ENCODE measurements around the gene ADAMTSL4. TPM values are rescaled to one million over a fixed set of nuclear protein-coding genes. Genes with fewer than 3 reads are reported as not detected.
"Not testable (repeated sequence)": the region's sequence is repeated elsewhere in the genome, so short reads cannot be mapped to it uniquely, and the experiment has no call there.

The ADAMTSL4 gene
- total and polyA plus RNA-seq, 3 donors from 2014 or later, result 8.9 to 14.2 (median 10.0) TPM

DNA sequence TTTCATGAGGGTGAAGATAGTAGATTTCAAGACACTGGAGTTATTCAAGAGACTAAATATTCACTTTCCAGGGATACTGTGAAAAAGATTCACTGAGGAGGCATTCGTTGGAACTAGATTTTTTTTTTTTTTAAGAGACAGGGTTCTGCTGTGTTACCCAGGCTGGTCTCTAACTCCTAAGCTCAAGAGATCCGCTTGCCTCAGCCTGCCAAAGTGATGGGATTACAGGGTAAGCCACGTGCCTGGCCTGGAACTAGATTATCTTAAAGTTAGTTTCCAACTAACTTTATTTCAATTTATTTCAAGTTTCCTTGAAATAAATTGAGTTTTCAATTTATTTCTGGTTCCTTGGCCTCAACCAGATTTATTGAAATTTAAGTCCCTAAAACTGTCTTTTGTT is 54.5 kb downstream of the ADAMTSL4 start:
- WGBS, 2 donors, result 78 to 79% methylated on average over 3 of the region's 3 CpGs

DNA sequence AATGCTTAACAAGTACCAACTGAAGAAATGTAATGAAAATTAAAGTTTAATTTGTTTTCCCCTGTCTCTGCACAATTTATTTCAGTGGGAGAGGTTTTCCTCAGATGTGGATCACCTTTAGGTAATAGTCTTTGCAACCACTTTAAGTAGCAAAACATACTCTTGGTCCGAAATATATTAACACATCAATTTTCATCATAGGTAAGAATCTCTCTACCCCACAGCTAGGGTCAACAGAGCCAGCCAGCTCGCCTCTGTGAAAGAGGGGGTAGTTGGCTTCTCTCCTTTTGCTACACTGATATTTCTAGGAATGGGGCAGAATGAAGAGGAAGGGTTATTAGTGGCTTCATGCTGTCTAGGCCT is 55.0 kb downstream of the ADAMTSL4 start:
- no peaks in the 10 kb centered on the region for H3K9me3 ChIP-seq
- H3K27ac ChIP-seq, result peak overlapping the region; percentile 56 to 79
- intact Hi-C loops (cut with DNase I; ENCODE audit: low total_unique reads), result no loop called here
- no peak overlapping the region for H3K4me3 ChIP-seq
- 84 to 88% methylated on average over 2 of the region's 2 CpGs for WGBS, 2 donors
- DNase-seq, result no peak
- TF ChIP-seq, protein P1, sequence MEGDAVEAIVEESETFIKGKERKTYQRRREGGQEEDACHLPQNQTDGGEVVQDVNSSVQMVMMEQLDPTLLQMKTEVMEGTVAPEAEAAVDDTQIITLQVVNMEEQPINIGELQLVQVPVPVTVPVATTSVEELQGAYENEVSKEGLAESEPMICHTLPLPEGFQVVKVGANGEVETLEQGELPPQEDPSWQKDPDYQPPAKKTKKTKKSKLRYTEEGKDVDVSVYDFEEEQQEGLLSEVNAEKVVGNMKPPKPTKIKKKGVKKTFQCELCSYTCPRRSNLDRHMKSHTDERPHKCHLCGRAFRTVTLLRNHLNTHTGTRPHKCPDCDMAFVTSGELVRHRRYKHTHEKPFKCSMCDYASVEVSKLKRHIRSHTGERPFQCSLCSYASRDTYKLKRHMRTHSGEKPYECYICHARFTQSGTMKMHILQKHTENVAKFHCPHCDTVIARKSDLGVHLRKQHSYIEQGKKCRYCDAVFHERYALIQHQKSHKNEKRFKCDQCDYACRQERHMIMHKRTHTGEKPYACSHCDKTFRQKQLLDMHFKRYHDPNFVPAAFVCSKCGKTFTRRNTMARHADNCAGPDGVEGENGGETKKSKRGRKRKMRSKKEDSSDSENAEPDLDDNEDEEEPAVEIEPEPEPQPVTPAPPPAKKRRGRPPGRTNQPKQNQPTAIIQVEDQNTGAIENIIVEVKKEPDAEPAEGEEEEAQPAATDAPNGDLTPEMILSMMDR (IDR thresholded peaks at IDR 0.05), result no peak
- TF ChIP-seq POLR2A (IDR thresholded peaks at IDR 0.05), result no peak
- H3K36me3 ChIP-seq (ENCODE audit: low read depth, missing control alignments), result no peaks in the 10 kb centered on the region
- no peaks in the 10 kb centered on the region for H3K27me3 ChIP-seq
- H3K4me1 ChIP-seq, result peaks cover 11% of the 10 kb centered on the region

More for the DNA sequence above, 54.5 kb downstream of the ADAMTSL4 start:
- no peaks in the 10 kb centered on the region for H3K9me3 ChIP-seq
- peak overlapping the region; percentile 56 to 79 for H3K27ac ChIP-seq
- intact Hi-C loops (cut with DNase I; ENCODE audit: low total_unique reads), result no loop called here
- H3K27me3 ChIP-seq, result no peaks in the 10 kb centered on the region
- DNase-seq, result no peak
- no peak for TF ChIP-seq POLR2A (IDR thresholded peaks at IDR 0.05)
- TF ChIP-seq, protein P1 (IDR thresholded peaks at IDR 0.05), result no peak
- H3K4me3 ChIP-seq, result no peak overlapping the region
- H3K4me1 ChIP-seq, result peaks cover 11% of the 10 kb centered on the region
- no peaks in the 10 kb centered on the region for H3K36me3 ChIP-seq (ENCODE audit: low read depth, missing control alignments)

DNA sequence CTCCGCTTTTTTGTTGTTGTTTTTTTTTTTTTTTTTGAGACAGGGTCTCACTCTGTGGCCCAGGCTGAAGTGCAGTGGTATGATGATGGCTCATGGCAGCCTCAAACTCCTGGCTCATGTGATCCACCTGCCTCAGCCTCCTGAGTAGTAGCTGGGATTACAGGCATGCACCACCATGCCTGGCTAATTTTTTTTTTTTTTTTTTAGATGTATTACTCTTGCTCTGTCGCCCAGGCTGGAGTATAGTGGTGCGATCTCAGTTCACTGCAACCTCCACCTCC is 56.2 kb downstream of the ADAMTSL4 start:
- H3K27me3 ChIP-seq; H3K4me3 ChIP-seq; H3K9me3 ChIP-seq; H3K36me3 ChIP-seq (ENCODE audit: low read depth, missing control alignments); DNase-seq; intact Hi-C loops (cut with DNase I; ENCODE audit: low total_unique reads): not testable (repeated sequence)
- peak overlapping the region; percentile 56 to 79 for H3K27ac ChIP-seq
- WGBS, 2 donors, result 91 to 94% methylated on average over 3 of the region's 3 CpGs
- peaks cover 22% of the 10 kb centered on the region for H3K4me1 ChIP-seq

DNA sequence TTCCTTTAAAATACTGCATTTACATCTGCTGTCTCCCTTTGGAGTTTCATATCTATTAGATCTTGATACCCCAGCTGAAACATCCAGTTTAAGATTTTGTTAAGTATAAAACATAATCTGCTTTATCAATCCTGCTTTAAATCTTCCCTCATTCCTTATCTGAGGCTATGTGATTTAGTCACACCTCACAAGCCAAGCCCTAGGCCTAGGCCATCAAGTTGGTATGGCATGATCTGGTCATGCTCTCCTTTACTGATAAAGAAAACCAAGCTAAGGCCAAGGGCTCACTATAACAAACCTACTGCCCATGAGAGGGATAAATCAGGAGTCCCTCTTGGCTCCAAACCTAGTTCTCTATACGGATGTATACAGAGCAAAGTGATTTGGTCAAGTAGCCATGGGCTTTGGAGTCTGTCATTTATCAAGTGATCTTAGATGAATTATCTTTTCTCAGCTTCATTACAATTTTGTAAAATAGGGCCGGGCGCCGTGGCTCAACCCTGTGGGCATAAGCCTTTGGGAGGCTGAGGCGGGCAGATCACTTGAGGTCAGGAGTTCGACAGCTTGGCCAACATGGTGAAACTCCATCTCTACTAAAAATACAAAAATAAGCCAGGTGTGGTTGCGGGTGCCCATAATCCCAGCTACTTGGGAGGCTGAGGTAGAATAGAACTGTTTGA is 57.4 kb downstream of the ADAMTSL4 start:
- Histone ChIP-seq H3K27me3 (no peaks in the 10 kb centered on the region), H3K4me3 (no peak overlapping the region), H3K4me1 (peaks cover 26% of the 10 kb centered on the region), H3K36me3 (ENCODE audit: low read depth, missing control alignments) (no peaks in the 10 kb centered on the region), H3K9me3 (no peaks in the 10 kb centered on the region), H3K27ac (no peak overlapping the region)
- TF ChIP-seq, protein P1 (IDR thresholded peaks at IDR 0.05), result no peak
- TF ChIP-seq POLR2A (IDR thresholded peaks at IDR 0.05), result no peak
- 95 to 97% methylated on average over 7 of the region's 7 CpGs for WGBS, 2 donors
- DNase-seq, result no peak
- intact Hi-C loops (cut with DNase I; ENCODE audit: low total_unique reads), result no loop called here

DNA sequence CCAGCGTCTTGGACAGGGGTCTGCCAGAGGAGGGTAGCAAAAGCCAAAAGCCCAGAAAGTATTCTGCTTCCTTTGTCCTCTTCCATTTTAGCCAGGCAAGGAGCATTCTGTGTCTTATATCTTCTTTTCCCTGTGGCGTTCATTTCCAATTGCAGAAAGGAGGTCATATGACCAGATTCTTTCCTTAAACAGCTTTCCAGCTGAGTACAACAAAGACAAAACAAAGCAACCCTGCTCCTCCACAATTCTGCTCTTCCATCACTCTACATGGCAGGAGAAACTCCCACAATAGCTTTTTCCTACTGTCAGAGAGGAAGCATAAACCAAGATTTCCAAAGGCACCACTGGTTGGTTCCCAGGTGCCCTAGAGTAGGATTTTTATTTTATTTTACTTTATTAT is 60.5 kb downstream of the ADAMTSL4 start:
- Histone ChIP-seq H3K9me3 (no peaks in the 10 kb centered on the region), H3K27ac (peak overlapping the region; percentile 57 to 74), H3K27me3 (no peaks in the 10 kb centered on the region), H3K4me3 (no peak overlapping the region), H3K36me3 (ENCODE audit: low read depth, missing control alignments) (no peaks in the 10 kb centered on the region), H3K4me1 (peaks cover 36% of the 10 kb centered on the region)
- no peak for TF ChIP-seq POLR2A (IDR thresholded peaks at IDR 0.05)
- TF ChIP-seq, protein P1 (IDR thresholded peaks at IDR 0.05), result no peak
- intact Hi-C loops (cut with DNase I; ENCODE audit: low total_unique reads), result no loop called here
- WGBS, 2 donors, result 25 to 38% methylated on average over 2 of the region's 2 CpGs
- no peak for DNase-seq

Small RNA genes lying within 50 kb of the gene (microRNA-seq; reads per million reads assigned to microRNA genes)
- gene MIR4257 (ENCODE audit: borderline number of aligned reads in 2 of 2, borderline replicate concordance in 1 of 2), result 0 reads per million in 2 donors

Small RNA genes lying within 50 kb of the gene (small RNA-seq; reads per million reads assigned to genes)
- gene MIR4257, result 0 reads per million in 2 donors
- gene RF00015, result 0 reads per million in 2 donors
- 0 reads per million in 2 donors for gene RF00561
- 0 reads per million in 2 donors for gene RN7SL473P
- 0 reads per million in 2 donors for gene RN7SL600P

Other genes with a start within 250 kb of the ADAMTSL4 start
- gene PRPF3, start 227.9 kb upstream of the ADAMTSL4 start, total RNA-seq, result 100 to 1,000 TPM in 1 of 2 donors, 10 to 100 TPM in 1; 77.9 to 101 TPM
- gene PRPF3, start 227.9 kb upstream of the ADAMTSL4 start, polyA plus RNA-seq (ENCODE audit: insufficient read depth, low read depth, low replicate concordance), result 59.2 TPM
- gene RPRD2, start 185.3 kb upstream of the ADAMTSL4 start, total RNA-seq, result 10 to 100 TPM; 32.1 to 36.3 TPM
- gene RPRD2, start 185.3 kb upstream of the ADAMTSL4 start, polyA plus RNA-seq (ENCODE audit: insufficient read depth, low read depth, low replicate concordance), result 38.9 TPM
- gene TARS2, start 62.0 kb upstream of the ADAMTSL4 start, total RNA-seq, result 10 to 100 TPM; 35.7 to 39.7 TPM
- gene TARS2, start 62.0 kb upstream of the ADAMTSL4 start, polyA plus RNA-seq (ENCODE audit: insufficient read depth, low read depth, low replicate concordance), result 35.4 TPM
- 1 to 10 TPM; 4.6 to 5.0 TPM for gene ECM1, start 41.3 kb upstream of the ADAMTSL4 start, total RNA-seq
- 16.9 TPM for gene ECM1, start 41.3 kb upstream of the ADAMTSL4 start, polyA plus RNA-seq (ENCODE audit: insufficient read depth, low read depth, low replicate concordance)
- 1 to 10 TPM in 1 of 2 donors, not detected in 1; 1.3 TPM for gene FALEC, start 33.7 kb upstream of the ADAMTSL4 start, total RNA-seq
- not detected for gene FALEC, start 33.7 kb upstream of the ADAMTSL4 start, polyA plus RNA-seq (ENCODE audit: insufficient read depth, low read depth, low replicate concordance)
- 100 to 1,000 TPM in 1 of 2 donors, 10 to 100 TPM in 1; 94.1 to 111 TPM for gene MCL1, start 30.2 kb downstream of the ADAMTSL4 start, total RNA-seq
- 112 TPM for gene MCL1, start 30.2 kb downstream of the ADAMTSL4 start, polyA plus RNA-seq (ENCODE audit: insufficient read depth, low read depth, low replicate concordance)
- 10 to 100 TPM; 76.5 to 84.5 TPM for gene ENSA, start 80.2 kb downstream of the ADAMTSL4 start, total RNA-seq
- 104 TPM for gene ENSA, start 80.2 kb downstream of the ADAMTSL4 start, polyA plus RNA-seq (ENCODE audit: insufficient read depth, low read depth, low replicate concordance)
- gene GOLPH3L, start 147.7 kb downstream of the ADAMTSL4 start, total RNA-seq, result 10 to 100 TPM; 18.7 to 19.9 TPM
- 26.8 TPM for gene GOLPH3L, start 147.7 kb downstream of the ADAMTSL4 start, polyA plus RNA-seq (ENCODE audit: insufficient read depth, low read depth, low replicate concordance)
- 10 to 100 TPM; 56.6 to 89.9 TPM for gene HORMAD1, start 171.5 kb downstream of the ADAMTSL4 start, total RNA-seq
- gene HORMAD1, start 171.5 kb downstream of the ADAMTSL4 start, polyA plus RNA-seq (ENCODE audit: insufficient read depth, low read depth, low replicate concordance), result 164 TPM
- 1 to 10 TPM; 7.4 to 9.2 TPM for gene CTSS, start 216.4 kb downstream of the ADAMTSL4 start, total RNA-seq
- gene CTSS, start 216.4 kb downstream of the ADAMTSL4 start, polyA plus RNA-seq (ENCODE audit: insufficient read depth, low read depth, low replicate concordance), result 61.0 TPM